GM12875 (cell line): ENCODE results near the gene PHLPP1.

Source experiments
- H3K4me3 ChIP-seq: one replicate; pipeline ENCODE4 v1.5.1; 2011; ENCODE audit warnings: low read depth, low read length, control low read depth
- TF ChIP-seq, protein P1 (sequence below): IDR thresholded peaks from 2 replicates; pipeline ENCODE4 v1.5.1; 2011; ENCODE audit warnings: low read depth, mild to moderate bottlenecking, control low read depth, inconsistent platforms, low read length, moderate library complexity, borderline replicate concordance; ENCODE audit not compliant: insufficient read depth

Gene PHLPP1

DNA sequence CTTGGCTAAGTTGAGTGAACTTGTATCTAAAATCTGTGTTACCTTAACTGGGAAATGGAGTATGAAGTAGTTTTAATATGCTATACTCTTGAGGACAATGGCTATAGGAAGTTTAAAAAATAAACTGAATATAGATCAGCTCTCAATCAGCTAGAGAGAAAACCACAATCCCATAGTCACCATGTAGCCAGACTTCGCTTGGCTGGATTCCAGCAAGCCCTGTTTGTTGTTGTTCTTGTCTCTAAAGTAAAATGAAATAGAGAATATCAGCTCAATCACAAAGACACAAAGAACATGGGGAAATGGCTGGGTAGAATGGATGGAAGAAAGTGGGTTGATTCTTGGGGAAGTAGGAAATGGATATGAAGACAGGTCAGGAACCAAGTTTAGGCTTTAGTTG is 234.9 kb downstream of the PHLPP1 start:
- H3K4me3 ChIP-seq = no peak overlapping the region
- TF ChIP-seq, protein P1, sequence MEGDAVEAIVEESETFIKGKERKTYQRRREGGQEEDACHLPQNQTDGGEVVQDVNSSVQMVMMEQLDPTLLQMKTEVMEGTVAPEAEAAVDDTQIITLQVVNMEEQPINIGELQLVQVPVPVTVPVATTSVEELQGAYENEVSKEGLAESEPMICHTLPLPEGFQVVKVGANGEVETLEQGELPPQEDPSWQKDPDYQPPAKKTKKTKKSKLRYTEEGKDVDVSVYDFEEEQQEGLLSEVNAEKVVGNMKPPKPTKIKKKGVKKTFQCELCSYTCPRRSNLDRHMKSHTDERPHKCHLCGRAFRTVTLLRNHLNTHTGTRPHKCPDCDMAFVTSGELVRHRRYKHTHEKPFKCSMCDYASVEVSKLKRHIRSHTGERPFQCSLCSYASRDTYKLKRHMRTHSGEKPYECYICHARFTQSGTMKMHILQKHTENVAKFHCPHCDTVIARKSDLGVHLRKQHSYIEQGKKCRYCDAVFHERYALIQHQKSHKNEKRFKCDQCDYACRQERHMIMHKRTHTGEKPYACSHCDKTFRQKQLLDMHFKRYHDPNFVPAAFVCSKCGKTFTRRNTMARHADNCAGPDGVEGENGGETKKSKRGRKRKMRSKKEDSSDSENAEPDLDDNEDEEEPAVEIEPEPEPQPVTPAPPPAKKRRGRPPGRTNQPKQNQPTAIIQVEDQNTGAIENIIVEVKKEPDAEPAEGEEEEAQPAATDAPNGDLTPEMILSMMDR = no peak

DNA sequence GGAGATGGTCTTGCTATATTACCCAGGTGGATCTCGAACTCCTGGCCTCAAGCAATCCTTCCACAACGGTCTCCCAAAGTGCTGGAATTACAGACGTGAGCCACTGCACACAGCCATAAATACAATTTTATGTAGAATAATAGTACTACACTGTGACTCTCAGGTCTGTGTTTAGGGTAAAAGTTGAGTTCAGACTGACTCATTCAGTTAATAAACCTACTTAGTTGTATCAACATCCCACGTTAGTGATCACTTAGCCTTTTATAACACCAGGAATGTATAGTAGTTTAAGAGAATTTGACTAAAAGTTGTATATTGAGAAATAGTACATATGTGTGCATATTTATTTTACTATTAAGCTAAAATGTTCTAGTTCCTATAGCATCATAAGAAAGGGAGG is 237.5 kb downstream of the PHLPP1 start:
- TF ChIP-seq, protein P1 = no peak

DNA sequence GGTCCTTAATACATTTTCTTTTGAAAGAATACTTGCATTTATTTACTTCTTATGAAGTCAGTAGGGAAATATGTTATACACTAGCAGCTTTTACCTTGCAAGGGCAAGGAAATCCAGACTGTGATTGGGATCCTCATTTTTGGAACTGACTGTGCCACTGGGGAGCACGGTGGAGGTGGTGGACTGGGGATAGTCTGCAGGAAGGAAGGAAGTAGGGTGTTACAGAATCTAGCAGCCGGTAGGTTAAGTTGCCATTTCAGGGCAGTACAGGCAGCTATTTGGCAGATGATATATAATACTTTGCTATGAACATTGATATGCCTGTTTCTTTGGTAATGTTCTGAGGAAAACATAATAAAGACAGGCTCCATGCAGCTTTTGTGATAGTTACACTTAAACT is 238.3 kb downstream of the PHLPP1 start:
- no peak overlapping the region for H3K4me3 ChIP-seq
- TF ChIP-seq, protein P1 = no peak

More for the DNA sequence above, 237.5 kb downstream of the PHLPP1 start:
- H3K4me3 ChIP-seq = no peak overlapping the region

DNA sequence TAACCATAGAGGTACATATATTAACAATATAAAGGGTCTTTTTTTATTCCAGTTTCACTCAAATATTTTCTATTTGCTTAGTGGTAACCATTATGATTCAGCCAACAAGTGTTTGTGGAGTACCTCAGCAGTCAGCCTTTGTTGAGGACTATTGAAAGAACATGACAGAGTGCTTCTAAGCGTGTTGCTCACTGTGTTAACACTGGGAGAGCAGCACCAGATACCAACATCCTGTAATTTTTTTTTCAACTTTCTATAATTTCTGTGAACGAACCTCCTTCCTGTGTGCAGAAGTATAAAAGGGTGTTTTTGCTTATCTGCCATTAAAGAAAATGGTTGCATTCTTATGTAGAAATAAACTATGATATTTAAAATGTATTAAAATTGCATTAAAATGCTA is 239.0 kb downstream of the PHLPP1 start:
- TF ChIP-seq, protein P1 = no peak
- H3K4me3 ChIP-seq = no peak overlapping the region

DNA sequence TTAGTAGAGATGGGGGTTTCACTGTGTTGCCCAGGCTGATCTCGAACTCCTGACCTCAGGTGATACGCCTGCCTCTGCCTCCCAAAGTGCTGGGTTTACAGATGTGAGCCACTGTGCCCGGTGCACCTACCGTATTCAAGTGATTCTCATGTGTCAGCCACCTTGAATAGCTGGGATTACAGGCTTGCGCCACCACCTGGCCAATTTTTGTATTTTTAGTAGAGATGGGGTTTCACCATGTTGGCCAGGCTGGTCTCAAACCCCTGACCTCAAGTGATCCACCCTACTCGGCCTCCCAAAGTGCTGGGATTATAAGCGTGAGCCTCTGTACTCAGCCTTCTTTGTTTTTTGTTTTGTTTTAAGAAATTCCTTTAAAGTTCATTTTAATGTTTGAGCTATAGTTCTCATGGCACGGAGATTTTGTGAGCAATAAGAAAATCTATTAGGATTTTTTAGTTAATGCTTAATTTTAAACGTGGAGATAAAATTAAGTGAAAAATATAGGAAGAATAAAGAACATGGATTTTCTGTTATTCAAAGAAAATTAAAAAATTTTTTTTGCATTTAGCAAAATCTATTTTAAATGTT is 242.6 kb downstream of the PHLPP1 start:
- H3K4me3 ChIP-seq = no peak overlapping the region
- TF ChIP-seq, protein P1 = peak; percentile 46; the same call in 1 of the 2 replicates

DNA sequence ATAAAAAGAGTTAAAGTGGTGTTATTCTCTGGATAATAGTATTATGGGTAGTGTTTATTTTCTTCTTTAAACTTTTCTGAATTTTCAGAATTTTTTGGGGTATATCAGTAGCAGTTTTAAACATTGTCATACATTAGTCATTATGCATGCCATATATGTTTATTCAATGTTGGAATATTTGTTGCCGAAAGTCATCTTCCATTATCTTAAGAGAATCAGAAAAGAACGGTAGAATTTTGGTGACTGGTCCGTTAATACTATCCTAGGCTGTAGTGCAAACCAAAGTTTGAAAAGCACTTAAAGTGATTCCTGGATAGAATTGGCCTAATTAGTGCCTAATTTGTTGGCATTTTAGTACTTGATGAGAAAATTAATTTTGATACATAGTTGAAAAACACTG is 244.1 kb downstream of the PHLPP1 start:
- no peak overlapping the region for H3K4me3 ChIP-seq
- TF ChIP-seq, protein P1 = no peak

DNA sequence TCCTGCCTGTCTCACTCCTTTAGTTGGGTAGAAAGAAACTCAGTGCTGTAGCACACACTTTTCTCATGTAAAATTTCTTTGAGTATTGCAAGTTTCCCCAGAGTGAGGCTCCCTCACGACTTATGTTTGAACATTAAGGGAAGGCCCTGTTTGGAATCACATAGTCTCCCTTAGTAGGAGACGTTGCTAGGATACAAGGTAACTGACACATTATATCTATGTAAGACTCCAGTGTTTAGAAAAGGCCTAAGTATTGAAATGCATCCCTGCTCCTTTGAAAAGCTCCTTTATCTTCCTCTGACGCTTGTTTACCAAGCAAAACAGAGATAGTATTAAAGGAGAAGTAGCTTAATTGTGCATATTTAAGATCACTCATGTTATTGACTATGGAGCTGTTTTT is 248.2 kb downstream of the PHLPP1 start:
- H3K4me3 ChIP-seq = no peak overlapping the region
- TF ChIP-seq, protein P1 = no peak
